CD4-positive, alpha-beta T cell treated with Interleukin-17A for 1 hour (primary cell): Measurements from ENCODE around the gene GIMAP7.
A peak's percentile ranks its signal among the peaks of the same experiment; 100 is the strongest.
"Not testable (repeated sequence)": the region's sequence is repeated elsewhere in the genome, so short reads cannot be mapped to it uniquely, and the experiment has no call there.

Experiments used
- DNase-seq: peaks from one replicate; pipeline ENCODE4 v3.0.0-alpha.2; 2020

The GIMAP7 gene

DNA sequence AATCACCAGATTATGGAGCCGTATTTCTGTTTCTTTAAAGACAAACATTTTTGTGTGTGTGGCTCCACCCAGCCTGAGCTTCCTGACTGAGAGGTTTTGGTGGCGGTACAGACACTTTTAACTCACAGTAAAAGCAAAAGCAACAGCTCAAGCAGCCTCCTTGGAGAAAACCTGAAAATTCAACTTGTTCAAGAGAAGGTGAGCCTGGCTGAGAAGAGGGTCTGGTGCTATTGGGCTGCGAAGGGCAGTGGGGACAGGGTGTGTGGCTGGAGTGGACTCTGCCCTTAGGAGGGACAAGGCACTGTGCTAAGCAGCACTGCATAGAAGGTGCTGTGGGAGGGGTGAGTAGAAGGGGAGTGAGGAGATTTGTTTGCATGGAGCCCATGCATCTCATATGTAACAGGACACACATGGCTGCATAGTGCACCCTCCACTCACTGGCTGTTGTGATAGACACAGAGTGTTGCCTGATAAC is at the start of gene GIMAP7:
GIMAP7 (plus strand) TSS at position 125 of the 475 bp plus-strand sequence. CDS start 5,103 bp downstream, outside the sequence.
- DNase-seq = peak; percentile 83

DNA sequence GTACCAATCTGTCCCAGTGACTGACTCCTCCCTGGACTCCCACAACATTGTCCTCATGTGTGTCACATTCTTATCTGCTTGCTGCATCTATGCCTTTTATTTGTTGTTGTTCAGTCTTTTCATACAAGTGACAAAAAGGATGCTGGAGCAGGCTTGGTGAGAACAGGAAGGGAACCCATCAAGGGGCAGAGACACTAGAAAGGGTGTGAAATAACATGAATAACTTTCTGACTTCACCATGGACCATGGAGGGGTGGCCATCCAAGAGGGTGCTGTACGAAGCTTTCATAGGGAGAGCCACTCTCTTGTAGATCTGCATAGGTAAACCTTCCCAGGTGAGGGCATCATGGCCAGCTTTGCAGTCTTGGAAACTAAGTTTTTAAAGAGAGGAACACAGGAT is 49.7 kb upstream of the GIMAP7 start:
- DNase-seq = peak; percentile 25

DNA sequence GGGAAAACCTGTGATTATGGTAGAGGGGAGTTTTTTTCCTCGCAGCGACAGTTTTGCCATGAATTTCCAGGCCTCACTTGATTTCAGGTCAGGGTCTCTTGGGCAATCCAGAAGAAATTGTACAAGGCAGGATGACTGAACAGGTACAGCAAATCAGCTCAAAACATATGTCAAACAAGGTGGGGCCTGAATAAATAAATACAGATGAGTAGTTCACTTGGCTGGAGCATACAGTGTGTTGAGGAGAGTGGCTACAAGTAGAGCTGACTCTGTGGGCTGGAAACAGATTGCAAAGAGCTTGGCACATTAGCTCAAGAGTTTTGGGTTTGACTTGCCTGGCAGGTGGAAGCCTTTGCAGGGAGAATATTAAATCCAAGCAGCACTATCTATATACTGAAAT is 49.3 kb upstream of the GIMAP7 start:
- DNase-seq = no peak

DNA sequence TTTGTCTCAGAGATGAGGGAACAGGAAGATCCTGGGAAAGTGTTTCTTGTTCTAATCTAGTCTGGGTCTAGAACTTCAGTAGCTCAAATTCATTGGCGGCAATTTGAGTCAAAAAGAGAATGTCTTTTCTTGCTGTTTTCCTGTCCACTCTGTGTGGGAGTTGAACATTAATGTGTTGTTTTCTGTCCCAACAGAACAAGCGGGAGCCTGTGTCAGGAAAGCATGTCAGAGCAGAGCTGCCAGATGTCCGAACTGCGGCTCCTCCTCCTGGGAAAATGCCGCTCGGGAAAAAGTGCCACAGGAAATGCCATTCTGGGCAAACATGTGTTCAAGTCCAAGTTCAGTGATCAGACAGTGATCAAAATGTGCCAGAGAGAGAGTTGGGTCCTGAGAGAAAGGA is 48.2 kb upstream of the GIMAP7 start:
- no peak for DNase-seq

DNA sequence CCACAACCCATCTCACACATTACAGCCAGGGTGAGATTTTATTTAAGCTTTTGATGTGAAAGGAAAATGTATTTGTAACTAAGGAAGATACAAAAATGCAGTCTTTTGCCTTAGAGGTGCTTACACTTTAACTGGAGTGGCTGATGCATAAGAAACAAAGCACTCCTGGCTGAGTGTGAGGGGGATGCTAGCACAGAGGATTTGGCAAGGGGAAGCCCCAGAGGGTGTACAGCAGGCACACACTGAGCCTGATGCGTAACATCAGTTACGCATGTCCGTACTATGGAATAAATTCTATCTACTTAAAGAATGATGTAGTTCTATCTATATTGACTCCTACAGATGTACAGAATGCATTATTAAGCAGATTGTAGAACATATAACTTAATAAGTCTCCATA is 46.4 kb upstream of the GIMAP7 start:
- DNase-seq = no peak

DNA sequence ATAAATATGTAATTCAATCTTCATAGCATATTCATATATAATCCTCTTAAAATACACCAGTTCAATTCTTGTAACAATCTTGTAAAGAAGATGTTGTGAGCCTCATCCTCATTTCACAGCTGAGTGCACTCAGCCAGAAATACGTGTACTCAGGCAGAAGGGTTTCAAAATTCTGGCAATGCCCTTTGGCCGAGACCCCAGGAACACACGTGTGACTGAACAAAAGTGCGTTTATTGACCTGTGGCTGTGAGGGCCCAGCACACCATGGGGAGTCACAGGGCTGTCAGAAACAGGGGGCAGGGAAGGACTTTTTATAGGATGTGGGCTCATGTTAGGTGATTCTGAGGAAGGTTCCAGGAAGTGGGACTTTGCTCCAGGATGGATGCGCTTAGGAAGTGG is 42.8 kb upstream of the GIMAP7 start:
- DNase-seq = no peak

DNA sequence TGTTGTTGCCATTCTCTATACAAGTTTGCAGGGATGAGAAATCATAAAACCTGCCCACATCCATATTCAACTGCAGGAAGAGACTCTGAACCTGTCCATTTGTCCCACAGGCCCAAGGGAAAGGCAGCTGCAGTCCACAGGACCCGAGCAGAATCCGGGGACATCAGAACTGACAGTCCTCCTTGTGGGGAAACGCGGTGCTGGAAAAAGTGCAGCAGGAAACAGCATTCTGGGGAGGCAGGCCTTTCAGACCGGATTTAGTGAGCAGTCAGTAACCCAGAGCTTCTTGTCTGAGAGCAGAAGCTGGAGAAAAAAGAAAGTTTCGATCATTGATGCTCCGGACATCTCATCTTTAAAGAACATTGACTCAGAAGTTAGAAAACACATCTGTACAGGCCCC is 40.8 kb upstream of the GIMAP7 start:
- no peak for DNase-seq

DNA sequence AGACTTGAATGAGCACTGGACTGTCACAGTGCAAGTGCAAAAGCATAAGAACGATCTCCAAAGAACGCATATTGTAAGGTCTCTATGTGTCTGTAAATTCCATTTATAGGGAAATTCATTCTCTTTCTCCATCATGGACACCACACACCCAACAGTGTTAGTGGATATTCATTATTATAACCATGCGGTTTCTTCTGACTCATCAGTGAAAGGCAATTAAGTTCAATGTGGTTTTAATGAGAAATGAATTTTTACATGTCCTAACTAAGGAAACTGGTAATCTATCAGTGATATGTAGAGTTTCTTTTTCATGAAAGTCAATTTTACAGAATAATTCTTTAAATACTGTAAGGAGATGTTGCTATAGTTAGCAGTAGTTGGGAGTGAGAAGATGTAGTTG is 38.4 kb upstream of the GIMAP7 start:
- peak; percentile 14 for DNase-seq

DNA sequence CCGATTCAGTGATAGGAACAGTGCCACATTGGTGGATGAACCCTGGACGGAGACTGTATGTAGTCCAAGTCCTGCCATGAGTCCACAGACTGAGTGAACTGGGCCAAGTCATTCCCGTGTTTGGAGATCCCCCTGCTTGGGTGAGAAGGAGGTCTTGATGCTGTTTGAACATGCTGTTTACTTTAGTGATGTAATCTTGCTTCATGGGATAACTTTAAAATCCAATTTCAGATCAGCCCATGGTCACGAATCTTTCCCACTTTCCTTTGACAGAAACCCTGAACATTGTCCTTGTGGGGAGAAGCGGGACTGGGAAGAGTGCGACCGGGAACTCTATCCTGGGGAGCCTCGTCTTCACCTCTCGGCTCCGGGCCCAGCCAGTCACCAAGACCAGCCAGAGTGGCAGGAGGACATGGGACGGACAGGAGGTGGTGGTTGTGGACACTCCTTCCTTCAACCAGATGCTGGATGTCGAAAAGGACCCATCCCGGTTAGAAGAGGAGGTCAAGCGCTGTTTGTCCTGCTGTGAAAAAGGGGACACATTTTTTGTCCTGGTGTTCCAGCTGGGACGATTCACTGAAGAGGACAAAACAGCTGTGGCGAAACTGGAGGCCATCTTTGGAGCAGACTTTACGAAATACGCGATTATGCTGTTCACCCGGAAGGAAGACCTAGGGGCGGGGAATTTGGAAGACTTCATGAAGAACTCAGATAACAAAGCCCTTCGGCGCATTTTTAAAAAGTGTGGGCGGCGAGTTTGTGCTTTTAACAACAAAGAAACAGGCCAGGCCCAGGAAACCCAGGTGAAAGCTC is 37.6 kb upstream of the GIMAP7 start:
- DNase-seq = peak; percentile 65

DNA sequence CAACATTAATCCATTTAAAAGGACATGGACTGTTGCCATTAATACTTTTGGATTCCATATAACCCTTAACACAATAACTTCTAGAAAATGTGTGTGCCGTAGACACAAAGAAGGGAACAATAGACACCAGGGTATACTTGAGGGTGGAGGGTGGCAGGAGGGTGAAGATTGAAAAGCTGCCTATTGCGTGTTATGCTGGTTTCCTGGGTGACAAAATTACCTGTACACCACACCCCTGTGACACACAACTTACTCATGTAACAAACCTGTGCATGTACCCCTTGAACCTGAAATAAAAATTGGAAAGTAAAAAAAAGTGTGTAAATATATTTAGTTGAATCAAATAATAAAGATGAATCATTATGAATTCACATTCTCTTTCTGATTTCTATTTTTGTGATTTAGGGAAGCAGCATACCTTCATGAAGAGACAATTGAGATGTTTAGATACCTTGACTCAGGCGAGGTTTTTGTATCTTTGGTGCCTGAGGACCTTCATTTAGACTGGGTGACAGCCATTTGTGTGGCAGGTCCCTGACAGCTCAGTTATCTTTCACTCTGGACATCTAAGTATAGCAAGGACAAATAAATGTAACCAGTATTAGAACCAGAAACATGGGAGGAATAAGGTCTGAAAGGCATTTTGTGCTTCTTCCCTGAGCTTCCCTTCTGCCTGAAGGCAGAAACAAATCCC is 35.5 kb upstream of the GIMAP7 start:
- DNase-seq = peak; percentile 89

DNA sequence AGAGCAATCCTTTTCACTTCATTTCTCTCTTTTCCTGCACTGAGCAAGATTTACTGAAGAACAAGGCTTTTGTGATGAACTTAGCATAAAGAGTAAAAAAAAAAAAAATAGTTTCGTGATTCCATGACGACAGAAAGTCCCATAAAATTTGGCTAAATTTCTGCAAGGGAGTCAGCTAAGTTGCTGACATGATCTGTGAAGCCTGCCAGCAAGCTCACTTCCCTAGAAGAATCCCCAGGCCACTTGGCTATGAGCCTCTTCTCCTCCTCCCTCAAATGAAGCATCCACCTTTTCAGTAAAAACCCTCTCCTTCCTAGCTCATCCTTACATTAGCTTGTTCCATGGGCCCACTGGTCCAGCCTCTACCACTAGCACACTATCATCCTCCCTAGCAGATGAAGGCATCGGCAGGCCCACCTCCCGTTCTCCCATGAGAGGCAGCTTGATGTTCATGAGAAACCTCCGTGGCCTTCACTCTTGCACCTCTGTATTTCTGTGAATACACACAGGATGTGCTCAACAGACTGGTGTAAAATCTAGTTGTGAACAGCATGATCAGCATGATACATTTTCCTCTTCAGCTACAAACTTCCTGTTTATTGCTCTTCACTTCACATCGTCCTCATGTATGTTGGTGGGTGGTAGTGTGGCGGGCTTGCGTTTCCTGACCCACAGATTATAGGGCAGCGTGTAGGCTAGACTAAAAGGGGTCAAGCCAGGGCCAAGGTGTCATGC is 33.3 kb upstream of the GIMAP7 start:
- DNase-seq = peak; percentile 84

DNA sequence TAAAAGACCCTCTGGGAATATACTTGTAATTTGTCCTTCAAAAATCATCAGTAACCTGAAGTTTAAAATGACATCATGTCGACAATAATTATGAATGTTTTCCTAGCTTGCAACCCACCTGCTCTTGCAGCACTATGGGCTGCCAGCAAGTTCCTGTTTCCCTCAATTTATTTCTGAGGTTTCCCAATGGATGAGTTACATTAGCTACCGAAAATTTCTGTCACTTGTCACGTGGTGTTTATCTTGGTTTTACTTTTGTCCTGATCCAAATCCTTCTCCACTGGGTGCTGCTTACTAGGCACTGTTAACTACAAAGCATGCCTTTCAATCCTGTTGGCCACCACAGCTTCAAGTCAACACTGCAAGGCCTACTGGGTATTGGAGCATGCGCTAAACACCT is 32.8 kb upstream of the GIMAP7 start:
- peak; percentile 34 for DNase-seq

DNA sequence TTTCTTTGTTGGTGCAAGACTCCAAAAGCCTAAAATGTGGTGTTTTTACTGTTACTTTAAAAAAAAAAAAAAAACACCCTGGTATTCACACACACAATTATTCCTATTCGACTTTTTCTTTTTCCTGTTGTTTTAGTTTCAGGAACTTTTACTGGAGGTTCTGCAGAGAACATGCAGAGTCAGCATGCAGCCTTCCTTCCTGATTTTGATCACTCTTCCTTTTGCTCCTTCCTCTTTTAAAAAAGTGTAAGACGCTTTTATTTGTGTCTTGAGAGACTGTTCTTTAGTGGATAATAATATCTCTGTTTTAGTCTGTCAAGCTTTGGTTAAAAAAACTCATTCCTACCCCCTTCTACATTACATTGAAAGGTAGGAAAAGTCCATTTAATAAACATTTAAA is 31.2 kb upstream of the GIMAP7 start:
- DNase-seq = not testable (repeated sequence)

DNA sequence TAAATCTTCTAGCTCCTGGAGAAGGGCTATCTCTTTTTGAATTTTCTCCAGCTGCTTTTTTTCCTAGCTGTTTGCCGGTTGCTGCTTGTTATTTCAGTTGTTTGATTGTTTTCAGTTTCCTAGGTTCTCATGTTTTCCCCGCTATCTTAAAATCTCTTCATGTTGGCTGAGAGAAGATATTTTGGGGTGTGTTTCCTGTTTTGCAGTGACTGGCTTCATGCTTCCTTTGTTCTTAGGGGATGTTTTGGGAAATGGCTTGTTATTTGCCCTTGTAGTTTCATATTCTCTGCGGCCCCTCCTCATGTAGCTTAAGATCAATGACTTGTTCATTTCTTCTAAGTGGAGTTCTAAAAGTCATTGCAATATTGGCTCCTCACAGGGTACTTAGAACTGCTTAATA is 30.6 kb upstream of the GIMAP7 start:
- peak; percentile 89 for DNase-seq

DNA sequence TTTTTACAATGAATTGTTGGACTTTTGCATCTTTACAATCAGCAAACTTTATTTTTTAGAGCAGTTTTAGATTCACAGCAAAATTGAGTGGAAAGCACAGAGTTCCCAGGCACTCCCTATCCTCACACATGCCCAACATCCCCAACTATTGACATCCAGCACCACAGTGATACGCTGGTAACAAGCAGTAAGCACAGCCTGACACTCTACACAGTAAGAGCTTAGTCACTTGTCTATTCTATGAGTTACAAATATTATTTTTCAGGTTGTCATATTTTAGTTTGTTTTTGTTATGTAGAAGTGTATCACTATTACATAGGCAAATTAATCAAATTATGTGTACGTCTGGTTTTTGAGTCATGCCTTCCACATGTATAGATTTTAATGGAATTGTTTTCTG is 27.0 kb upstream of the GIMAP7 start:
- no peak for DNase-seq

DNA sequence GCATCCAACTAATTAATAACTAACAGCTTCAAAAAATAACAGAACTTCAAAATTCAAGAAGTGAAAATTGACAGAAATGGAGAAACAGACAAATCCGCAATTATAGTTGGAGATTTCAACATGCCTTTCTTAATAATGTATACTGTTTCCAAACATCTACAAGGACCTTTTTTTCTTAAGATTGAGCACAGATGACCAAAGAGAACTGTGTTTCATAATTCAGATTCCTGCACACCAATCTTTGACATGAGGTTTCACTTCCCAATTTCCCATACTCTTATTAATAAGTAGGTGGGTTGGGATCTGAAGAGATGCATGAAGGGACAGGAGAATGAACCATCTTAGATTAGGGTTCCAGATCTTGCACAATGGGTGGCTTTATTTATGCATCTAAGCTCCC is 24.9 kb upstream of the GIMAP7 start:
- no peak for DNase-seq

DNA sequence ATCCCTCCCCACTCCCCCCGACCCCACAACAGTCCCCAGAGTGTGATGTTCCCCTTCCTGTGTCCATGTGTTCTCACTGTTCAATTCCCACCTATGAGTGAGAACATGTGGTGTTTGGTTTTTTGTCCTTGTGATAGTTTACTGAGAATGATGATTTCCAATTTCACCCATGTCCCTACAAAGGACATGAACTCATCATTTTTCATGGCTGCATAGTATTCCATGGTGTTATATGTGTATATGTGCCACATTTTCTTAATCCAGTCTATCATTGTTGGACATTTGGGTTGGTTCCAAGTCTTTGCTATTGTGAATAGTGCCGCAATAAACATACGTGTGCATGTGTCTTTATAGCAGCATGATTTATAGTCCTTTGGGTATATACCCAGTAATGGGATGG is 21.2 kb upstream of the GIMAP7 start:
- not testable (repeated sequence) for DNase-seq

DNA sequence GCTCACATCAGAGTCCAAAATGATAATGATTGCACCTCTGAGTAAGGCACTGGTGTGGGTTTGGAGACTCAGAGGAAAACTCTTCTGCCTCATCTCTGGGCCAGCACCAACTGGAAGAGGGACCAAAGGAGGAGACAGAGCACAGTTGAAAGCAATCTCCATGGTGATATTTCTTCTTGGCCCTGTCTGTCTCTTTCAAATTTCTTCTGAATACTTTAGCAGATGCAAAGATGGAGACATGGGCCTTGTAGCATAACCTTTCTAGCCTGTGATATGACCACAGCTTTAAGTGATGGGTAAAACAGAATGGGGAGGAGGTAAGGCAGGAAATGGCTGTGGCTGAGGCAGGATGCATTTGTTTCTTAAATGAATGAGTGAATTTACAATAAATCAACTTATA is 12.2 kb upstream of the GIMAP7 start:
- peak; percentile 71 for DNase-seq

DNA sequence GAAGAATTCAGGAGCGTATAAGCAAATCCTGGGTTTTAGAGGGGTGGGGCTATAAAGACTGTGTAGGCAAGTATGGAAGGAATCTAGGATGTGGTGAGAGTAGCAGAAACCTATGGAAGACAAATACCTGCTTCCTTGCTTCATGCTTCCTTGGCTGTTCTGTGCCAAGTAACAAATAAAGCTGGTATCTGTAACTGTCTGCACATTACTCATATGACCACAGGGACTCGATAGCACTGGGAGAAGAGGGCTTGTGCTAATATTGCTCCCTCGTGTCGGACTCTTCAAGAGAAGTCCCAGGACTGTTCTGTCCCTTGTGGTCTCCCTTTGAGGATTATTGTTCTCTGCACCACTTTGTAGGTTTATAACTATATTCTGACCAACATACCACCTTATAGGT is 11.5 kb upstream of the GIMAP7 start:
- no peak for DNase-seq

DNA sequence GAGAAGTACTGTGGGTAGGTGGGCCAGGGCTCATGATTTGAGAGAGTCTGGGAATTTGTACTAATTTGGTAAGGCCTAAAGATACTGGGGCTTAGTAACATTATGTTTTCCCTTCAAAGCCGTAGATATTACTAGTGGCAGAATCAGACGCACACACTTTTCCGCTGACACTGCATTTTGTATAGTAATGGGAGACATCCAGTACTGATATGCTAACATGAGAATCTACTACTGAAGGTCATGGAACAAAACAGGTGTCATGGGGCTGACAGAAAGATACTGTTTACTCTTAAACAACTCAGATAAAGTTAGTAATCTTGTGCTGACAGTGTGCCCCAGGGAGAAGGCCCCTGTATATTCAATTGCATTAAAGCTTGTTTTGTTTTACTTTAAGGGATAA is 11.1 kb upstream of the GIMAP7 start:
- DNase-seq = no peak

DNA sequence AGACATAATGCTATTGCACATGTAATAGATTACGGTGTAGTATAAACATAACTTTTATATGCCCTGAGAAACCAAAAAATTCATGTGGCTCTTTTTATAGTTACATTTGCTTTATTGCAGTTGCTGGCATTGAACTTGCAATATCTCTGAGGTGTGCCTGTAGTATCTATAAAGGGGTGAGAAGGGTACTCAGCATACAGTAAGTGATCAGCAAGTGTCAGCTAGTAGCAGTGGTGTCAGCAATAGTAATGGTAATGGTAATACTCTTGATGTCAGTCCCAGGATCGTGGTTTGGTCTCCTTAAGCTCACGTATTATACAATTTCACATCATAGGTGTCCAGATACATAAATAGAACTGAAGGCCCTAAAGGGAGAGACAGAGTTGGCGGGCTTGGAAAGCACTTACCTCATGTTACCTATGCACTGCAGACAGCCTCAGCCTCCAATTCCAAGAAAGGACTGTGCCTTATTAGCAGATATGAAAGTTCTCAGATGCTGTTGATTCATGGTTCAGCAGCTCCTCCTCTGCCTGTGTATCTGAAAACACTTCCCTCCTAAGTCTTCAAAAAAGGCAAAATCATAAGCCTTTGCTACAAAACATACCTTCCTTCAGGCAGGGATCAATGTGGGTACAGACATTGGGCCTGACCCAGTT is 6.6 kb upstream of the GIMAP7 start:
- DNase-seq = no peak

DNA sequence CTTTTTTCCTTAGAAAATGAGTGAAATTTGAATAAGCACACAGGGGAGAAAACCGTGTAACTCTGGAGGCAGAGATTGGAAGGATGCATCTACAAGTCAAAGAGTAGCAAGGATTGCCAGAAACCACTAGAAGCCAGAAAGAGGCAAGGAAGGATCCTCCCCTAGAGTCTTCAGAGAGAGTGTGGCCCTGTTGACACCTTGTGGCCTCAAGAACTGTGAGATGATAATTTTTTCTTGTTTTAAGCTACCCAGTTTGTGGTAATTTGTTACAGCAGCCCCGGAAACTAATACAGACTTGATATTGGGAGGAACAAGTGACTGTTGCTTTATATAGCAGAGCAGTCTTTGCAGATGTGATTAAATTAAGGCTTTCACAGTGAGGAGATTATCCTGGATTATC is 3.6 kb upstream of the GIMAP7 start:
- DNase-seq = peak; percentile 42

DNA sequence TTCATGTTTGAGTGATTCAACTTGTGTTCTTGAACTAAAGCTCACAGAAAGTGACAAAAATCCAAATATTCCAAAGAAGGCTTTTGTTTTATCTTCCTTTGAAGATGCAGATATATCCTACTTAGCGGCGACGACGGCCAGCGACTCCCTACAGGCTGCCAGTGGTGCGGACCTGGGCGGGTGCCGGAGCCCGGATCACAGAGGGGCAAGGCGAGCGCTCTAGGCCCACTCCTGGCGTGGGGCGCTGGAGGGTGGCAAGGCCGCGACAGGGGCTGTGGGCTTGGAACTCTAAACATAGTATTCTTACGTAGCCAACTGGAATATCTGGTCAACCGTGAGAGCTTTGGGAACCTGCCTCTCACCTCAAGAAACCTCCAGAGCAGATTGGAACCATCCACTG is 914 bp upstream of the GIMAP7 start:
- no peak for DNase-seq
